Stimulated activated naive CD8-positive, alpha-beta T cell treated with anti-CD3 and anti-CD28 coated beads, Interleukin-15, Interleukin-2, amounts not matched to agents 100 U/mL and 50 U/mL, for 24 hours (primary cell): ENCODE measurements around the gene INTS7.
"Not testable (repeated sequence)": the region's sequence is repeated elsewhere in the genome, so short reads cannot be mapped to it uniquely, and the experiment has no call there.

Experiments
- ATAC-seq: fragments of 150-1000 bp; cut with Tn5 transposase; one replicate; pipeline ENCODE4 v1.10.0; 2021
- DNase-seq: peaks from one replicate; pipeline ENCODE4 v3.0.0; 2021

Gene INTS7

DNA sequence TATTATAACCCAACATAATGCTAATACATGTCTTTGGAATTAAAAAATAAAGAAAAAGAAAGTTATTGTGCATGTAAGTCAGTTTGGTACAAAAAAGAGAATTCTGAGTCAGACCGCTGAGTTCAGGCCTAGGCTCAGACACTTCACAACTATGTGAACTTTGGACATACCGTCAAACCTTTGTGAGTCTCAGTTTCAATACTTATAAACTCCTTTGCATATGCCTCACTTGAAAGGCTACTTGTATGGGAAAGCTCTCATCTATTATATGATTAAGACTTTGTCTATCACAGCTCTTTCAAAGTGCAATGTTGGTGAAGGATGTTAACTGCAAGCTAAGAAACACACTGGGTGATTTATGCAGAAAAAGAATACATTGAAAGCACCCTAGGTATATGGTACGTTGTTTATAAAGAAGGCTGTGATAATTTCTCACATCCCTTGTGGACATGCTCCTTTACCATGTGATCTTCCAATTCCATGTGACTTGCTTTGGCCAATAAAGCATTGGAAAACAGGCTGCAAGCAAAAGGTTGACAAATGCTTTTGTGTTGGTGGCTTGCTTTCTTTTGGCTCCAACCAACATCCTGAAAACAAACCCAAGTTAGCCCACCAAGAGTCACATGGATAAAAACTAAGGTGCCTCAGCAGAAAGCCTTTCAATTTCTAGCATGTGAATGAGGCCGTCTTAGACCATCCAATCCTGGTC is 49.6 kb downstream of the INTS7 start:
- DNase-seq (no peak), ATAC-seq (peak; percentile 61)

DNA sequence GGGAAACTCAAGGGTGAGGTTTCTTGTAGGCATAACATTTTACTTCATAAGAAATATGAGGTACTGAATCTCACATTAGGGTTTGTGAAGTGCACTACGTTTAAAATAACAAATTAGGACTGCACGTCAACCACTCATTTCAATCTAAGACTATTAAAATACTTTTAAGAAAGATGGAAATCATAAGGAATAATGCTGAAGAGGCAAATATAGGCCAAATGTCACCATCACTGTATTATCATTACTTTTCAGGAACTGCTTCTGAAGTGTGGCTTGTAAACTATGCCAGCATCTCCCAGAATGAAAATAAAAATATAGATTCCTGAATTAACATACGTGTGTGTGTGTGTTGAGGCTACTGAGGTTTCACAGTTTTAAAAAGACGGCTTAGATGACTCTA is 56.8 kb downstream of the INTS7 start:
- DNase-seq (no peak), ATAC-seq (no peak)

DNA sequence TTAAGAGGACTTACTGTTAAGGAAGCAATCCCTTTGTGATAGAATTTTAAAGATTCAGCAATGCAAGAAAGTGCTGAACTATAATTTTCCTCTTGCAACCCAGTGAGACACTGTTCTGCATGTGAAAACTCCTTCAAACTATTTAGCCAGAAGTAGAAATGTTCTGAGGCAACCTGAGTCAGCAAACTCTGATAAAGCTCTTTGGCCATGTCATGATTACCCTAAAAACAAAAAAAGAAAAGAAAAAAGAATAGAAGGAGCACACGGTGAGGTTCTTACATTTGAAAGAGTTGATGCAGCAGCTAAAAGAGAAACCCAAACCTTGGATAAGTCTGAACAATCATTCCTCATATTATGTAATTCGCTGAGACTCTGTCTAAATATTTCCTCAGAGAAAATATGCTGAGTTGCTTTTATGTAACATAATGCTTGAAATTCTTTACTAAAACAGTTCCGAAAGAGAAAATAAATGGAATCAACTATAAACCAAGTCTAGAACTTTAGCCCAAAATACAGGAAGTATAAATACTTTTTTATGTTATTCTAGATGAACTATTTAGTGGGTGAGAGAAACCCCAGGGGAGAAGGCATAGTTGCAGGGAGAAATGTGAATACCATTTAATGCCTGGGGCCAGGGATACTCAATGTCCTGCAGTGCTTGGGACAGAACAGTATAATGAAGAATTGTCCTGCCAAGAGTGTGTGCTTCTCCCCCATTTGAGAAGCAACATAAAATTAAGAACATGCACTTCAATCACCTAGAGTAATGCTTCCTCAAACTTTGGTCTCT is 60.0 kb downstream of the INTS7 start:
- ATAC-seq (no peak), DNase-seq (no peak)

DNA sequence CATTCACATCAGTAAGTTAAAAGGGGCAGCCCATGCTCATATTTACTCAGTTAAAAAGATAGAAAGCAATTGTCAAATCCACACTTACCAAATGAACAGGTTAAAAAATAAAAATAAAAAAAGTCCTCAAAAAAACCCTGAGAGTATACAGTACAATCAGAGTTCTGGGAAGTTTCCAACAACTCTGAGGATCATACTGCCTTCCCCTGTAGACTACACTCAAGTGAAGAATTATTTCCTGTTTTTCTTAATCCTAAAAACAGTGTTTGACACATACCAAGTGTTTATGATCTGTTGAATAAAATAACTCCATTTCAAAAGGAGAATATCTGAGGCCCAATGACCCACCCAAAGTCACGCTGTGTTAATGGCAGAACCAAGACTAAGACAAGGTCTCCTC is 61.8 kb downstream of the INTS7 start:
- no peak for ATAC-seq

DNA sequence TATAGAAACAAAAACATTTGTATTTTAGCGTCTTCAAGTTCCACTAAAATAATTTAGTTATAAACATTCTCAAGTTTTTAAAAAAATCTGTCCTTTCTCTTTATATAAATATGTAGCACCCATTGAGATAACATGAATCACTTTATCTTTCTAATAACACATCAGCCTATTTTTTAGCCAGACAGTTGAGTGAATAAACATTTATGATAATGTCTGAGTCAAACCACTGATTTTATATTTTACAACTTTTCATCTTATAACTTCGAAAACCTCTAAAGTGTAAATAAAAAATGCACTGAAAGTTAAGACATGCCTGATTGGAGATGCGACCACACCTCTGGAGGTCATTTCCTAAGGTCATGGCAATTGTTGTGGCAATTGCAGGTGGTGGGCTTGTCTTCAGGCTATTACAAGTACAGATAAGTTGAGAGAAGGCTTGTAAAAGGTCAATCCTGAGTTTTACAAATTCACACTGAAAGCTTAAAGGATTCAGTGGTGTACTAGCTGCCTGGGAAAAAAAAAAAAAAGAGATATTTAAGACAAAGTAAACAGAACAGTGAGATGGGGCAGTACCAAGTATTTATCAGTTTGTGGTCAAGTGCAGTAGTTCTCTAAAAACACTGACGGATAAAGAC is 67.0 kb downstream of the INTS7 start:
- ATAC-seq (no peak), DNase-seq (no peak)

More for the DNA sequence above, 61.8 kb downstream of the INTS7 start:
- DNase-seq = no peak

DNA sequence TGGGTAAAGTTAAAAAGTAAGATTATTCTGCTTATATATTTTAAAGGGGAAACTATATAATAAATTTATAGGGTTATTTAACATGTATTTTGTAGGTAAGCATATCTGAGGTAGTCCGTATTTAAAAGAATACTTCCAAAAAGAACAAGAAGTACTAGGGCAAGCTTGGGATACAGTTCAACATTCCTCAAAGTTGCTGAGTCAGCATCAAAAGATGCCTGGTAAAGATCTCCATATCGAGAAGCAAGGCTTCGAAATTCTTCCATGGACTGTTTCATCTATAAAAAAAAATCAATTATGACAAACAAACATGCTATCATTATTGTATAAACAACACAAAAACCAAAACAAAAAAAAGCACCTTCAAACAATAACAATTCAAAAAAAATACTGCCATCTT is 67.7 kb downstream of the INTS7 start:
- ATAC-seq = no peak

DNA sequence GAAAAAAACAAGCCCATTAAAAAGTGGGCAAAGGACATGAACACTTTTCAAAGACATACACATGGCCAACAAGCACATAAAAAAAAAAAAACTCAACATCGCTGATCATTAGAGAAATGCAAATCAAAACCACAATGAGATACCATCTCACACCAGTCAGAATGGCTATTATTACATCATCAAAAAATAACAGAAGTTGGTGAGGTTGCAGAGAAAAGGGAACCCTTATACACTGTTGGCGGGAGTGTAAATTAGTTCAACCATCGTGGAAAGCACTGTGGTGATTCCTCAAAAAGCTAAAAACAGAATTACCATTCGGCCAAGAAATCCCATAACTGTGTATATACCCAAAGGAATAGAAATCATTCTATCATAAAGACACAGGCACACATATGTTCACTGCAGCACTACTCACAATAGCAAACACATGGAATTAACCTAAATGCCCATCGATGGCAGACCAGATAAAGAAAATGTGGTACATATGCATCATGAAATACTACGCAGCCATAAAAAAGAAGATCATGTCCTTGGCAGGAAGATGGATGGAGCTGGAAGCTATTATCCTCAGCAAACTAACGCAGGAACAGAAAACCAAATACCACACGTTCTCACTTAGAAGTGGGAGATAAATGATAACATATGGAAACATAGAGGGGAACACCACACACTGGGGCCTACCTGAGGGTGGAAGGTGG is 70.1 kb downstream of the INTS7 start:
- no peak for ATAC-seq
- DNase-seq = no peak

More for the DNA sequence above, 67.7 kb downstream of the INTS7 start:
- DNase-seq = no peak

DNA sequence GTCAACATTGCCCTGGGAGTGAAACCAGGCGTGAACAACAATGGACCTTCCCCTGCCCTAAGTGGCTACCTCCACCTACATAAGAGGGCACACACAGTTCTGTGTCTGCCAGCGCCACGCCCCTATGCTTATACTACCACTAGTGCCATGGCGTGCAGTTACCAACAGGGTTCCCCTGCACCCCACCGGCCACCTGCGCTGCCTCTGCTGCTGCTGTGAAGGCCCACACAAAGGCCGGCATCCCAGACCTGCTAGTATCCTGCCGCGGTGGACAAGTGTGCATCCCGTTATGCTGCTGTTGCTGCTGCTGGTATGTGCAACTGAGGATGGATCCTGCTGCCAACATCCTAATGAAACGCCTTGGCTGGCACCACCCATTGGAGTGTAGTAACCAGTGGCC is 75.7 kb downstream of the INTS7 start:
- DNase-seq = no peak
- ATAC-seq = peak; percentile 23

DNA sequence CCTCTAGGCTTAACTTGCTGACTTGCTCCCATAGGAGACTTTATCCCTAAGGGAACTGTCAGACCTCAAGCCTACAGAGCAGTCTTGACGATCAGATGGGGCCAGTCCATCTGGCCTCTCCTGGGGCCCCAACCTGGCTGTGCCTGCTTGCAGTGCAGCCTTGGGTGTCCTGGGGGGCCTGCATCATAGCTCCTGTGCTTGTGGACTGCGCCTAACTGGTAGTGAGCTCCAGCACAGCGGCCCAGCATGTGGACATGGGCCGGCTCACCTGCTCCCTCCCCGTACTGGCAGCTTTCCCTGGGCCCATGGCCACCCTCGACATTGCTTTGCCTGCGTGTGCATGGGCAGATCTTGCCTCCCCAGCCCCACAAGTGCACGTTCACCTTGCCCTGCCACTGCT is 76.1 kb downstream of the INTS7 start:
- DNase-seq (no peak), ATAC-seq (no peak)

DNA sequence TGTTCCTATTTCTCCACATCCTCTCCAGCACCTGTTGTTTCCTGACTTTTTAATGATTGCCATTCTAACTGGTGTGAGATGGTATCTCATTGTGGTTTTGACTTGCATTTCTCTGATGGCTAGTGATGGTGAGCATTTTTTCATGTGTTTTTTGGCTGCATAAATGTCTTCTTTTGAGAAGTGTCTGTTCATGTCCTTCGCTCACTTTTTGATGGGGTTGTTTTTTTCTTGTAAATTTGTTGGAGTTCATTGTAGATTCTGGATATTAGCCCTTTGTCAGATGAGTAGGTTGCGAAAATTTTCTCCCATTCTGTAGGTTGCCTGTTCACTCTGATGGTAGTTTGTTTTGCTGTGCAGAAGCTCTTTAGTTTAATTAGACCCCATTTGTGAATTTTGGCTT is 81.3 kb downstream of the INTS7 start:
- not testable (repeated sequence) for ATAC-seq, DNase-seq

DNA sequence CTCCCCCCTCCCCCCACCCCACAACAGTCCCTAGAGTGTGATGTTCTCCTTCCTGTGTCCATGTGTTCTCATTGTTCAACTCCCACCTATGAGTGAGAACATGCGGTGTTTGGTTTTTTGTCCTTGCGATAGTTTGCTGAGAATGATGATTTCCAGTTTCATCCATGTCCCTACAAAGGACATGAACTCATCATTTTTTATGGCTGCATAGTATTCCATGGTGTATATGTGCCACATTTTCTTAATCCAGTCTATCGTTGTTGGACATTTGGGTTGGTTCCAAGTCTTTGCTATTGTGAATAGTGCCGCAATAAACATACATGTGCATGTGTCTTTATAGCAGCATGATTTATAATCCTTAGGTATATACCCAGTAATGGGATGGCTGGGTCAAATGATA is 81.8 kb downstream of the INTS7 start:
- DNase-seq, ATAC-seq: not testable (repeated sequence)

DNA sequence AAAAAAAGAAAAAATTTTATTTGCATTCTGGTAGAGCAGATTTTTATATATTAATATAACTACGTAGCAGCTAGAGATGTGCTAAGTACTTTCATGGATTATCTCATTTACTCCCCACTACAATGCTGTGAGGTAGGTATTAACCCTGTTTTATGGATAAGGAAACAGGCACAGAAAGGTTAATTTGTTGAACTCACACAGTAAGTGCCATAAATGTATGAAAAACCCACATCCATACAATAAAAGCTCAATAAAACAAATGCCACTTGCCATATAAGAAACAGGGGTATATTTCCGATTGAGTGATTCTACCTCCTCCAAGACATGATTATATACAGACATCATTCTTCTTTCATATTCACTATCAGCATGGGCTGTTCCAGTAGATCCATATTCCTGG is 83.1 kb downstream of the INTS7 start:
- ATAC-seq (no peak), DNase-seq (no peak)

DNA sequence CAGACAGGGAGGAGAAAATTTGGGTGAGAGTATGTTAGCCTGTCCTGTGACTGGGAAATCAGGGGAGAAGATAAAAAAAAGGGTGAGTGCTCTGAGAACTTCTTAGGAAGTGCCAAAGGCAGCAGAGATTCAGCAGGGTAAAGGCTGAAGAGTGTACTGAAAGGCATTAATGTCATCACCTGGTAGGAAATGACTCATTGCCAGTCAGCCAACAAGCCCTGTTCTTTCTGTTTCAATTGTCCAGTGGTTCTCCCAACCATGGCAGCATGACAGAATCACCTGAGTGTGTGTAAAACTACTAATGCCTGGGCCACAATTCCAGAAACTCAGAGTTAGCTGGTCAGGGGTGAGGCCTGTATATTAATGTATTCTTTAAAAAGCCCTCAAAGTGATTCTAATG is 83.5 kb downstream of the INTS7 start:
- ATAC-seq (peak; percentile 43), DNase-seq (no peak)

DNA sequence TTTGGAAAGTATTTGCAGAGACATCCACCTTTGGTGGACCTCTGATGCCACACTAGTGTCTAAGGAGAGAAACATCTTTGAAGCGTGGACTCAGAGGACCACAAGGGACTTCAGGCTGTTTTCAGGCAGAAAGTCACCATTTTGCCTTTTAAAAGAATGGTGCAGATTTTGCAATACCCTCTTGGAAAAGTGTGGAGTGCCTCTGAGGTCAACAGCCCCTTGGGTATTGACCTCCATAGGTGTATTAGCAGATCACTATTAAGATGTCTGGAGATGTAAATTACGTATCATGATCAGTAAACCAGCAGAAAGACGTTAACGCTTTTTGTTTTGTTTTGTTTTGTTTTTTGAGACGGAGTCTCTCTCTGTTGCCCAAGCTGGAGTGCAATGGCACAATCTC is 87.0 kb downstream of the INTS7 start:
- no peak for DNase-seq
- no peak for ATAC-seq

DNA sequence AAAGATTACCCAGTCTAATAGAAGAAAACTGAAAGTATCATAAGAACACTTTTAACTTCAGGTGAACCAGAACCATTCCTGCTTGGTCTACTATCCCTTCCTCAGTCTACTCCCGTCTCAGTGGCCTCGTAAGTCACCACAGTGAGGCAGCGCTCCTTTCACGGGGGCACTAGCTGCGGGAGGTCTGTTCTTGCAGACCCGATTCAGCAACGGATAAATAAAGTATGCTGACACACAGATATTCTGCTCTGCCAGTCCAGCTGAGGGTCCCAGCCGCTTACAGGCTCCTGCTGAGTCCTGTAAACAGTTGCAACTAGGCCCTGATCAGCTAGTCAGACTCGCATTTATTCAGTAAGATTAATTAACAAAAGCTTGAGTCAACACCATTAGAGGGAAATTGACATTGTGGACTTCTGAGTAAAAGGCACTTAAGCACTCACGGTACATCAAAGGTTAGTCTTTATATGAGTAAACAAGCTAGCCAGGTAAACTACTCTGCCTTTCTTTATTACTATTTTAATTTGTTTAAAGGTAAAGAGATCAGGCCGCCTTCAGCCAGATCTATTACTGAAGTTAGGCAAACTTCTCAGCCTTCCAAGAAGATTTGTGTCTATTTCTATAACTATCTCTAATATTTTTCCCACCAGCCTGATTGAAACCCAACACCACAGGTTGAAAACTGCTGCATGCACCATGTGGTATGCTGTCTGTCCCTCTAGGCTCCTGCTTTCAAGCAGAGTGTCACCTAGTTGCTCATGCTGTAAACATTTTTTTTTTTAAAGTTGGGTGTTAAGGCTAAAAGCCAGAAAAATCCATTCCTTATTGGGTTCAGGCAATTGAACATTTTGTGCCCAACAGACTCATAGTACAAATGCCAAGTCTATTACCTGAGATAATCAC is 87.7 kb downstream of the INTS7 start:
- no peak for ATAC-seq
- DNase-seq = no peak

DNA sequence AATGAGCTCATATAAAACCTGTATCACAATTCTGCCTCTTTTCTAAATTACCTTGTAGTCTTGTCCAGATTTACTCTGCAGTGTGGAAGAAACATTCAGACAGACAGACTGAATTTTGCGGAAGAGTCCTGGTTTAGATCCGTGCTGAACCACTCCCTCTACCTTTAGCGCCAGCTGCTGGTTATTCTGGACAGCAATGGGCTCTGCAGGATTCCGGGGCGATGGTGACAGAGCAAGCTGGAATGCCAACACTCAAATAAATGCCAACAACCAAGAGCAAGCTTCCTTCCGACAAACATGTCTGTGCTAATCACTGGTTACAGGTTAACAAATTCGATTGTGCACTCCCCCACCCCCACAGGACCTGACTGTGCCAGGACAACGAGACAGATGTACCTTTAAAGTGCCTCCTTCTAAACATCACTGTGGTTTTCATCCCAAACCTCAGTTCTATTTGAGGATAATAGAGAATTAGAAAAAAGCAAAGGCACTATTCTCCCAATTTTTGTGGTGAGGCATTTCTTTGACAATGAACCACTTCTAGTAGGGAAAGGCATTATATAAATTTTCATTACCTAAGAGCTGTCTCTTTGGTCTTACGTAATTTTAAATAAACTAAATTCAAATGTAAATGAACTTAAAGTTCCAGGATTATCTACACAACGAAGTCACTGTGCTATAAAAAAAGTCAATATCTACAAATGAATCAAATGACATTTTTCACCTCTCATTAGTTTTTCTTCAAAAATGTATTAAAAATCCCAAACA is 90.4 kb downstream of the INTS7 start:
- no peak for ATAC-seq
- no peak for DNase-seq

DNA sequence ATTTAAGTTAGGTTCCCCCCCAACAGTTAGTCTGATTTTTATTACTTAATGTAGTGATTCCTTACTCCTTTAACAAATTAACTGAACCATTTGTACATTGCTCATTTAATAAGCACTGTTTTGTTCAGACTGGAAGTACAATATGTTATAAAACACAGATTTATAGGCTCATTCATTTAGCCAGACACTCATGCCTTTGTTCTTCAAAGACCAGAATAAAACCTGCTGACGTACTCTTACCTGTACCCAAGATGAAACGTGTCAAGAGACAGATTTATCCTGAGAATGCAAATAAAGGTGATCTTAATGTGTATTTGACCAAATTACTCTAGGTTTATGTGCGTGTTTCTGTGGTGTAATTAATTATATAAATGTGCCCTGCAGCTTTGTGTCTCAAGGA is 92.8 kb downstream of the INTS7 start:
- ATAC-seq (no peak), DNase-seq (no peak)

DNA sequence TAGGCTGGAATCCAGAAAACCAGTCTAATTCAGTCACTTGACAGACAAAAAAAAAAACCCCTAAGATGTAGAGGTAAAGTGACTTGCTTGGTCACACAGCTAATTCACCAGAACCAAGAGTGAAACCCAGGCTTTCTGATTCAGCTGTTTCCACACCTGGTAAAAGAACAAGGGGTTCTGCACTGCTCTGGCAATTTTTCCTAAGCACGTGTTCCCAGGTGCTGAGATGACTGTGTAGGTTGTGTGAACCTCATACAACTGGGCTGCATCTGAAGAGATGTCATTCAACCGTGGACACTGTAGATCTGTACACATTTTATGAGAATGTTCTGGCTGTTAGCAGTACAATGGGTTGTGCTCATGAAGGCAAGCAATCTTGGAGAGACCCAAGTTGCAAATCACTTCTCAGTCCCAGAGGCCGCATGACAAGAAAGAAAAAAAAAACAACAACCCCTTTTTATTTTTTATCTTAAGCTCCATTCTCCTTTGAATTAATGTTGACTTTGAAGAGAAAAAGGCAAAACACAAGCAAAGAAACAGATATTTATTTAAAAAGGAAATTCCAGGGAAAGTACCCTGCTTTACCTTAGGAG is 95.4 kb downstream of the INTS7 start:
- ATAC-seq (peak; percentile 75), DNase-seq (peak; percentile 46)

DNA sequence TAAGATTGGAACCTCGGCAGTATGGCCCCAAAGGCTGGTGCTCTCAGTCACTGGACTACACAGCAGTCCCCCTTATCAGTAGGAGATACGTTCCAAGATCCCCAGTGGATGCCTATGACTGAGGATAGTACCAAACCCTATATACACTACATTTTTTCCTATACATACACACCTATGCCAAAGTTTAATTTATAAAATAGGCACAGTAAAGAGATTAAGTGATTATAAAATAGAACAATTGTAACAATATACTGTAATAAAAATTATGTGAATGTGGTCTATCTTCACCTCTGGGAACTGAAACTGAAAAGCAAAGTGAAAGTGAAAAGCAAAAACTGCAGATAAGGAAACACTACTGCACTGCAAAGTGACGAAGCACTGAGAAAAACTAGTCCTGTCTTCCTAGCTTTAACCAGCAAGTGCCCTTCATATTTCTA is 96.8 kb downstream of the INTS7 start:
- ATAC-seq (no peak), DNase-seq (no peak)

DNA sequence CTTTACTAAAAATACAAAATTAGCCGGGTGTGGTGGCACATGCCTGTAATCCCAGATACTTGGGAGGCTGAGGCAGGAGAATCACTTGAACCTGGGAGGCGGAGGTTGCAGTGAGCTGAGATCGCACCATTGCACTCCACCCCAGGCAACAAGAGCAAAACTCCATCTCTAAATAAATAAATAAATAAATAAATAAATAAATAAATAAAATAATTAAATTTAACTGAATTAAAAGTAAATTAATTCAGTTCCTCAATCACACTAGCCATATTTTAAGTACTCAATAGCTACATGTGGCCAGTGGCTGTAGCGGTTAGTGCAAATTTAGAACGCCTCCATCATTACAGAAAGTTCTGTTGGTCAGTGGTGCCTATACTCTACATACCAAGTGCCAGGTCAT is 97.9 kb downstream of the INTS7 start:
- DNase-seq, ATAC-seq: not testable (repeated sequence)
